Gastroesophageal sphincter (tissue), 4 donors: ENCODE results near the gene TSPAN4. TPM values are rescaled to one million over a fixed set of nuclear protein-coding genes. Genes with fewer than 3 reads are reported as not detected.
A peak's percentile ranks its signal among the peaks of the same experiment; 100 is the strongest.

ENCODE experiments used
- ATAC-seq: fragments of 150-250 bp; one replicate; pipeline ENCODE4 v1.9.1; 2016; ENCODE audit warnings: mild to moderate bottlenecking, moderate library complexity
- H3K27ac ChIP-seq, 4 donors: fragments of 200-600 bp; sonication (generic) in 3 of 4; 1 replicate in 3 of 4; 2 replicates in 1 of 4; pipeline ENCODE4 v1.5.1; 2016 to 2019
- H3K27me3 ChIP-seq: fragments of 200-600 bp; sonication (generic); one replicate; pipeline ENCODE4 v1.5.1; 2019
- H3K36me3 ChIP-seq, 2 donors: fragments of 200-600 bp; sonication (generic); one replicate each; pipeline ENCODE4 v1.5.1; 2019; ENCODE audit warnings: control low read depth in 1 of 2
- H3K4me1 ChIP-seq, 3 donors: fragments of 200-600 bp; sonication (generic); 1 replicate in 2 of 3; 2 replicates in 1 of 3; pipeline ENCODE4 v1.5.1; 2016 to 2019; ENCODE audit warnings: control low read depth in 2 of 3
- H3K4me3 ChIP-seq, 2 donors: fragments of 200-600 bp; sonication (generic); one replicate each; pipeline ENCODE4 v1.5.1; 2019; ENCODE audit warnings: mild to moderate bottlenecking in 1 of 2, moderate library complexity in 1 of 2
- H3K9me3 ChIP-seq, 3 donors: fragments of 200-600 bp; sonication (generic); one replicate each; pipeline ENCODE4 v1.5.1; 2017 to 2019; ENCODE audit warnings: control low read depth in 2 of 3
- CTCF ChIP-seq, 4 experiments: fragments of 200-600 bp in 2 of 4; fragments of 450-650 bp in 2 of 4; sonication (generic) in 1 of 4; IDR thresholded peaks; one replicate each; pipeline ENCODE4 v1.5.1; 2017 to 2019; ENCODE audit warnings: antibody characterized with exemption in 4 of 4, mild to moderate bottlenecking in 2 of 4, moderate library complexity in 2 of 4
- POLR2AphosphoS5 ChIP-seq: sonication (generic); formaldehyde crosslinking; IDR thresholded peaks from one replicate; pipeline ENCODE4 v1.6.1; 2017; ENCODE audit warnings: antibody characterized with exemption
- WGBS, 2 donors: methylation state at CpG; one replicate each; pipeline ENCODE4 v1.1.5; 2018; ENCODE audit warnings: low coverage in 1 of 2; 5-methylcytosine and 5-hydroxymethylcytosine counted together
- small RNA-seq, 4 donors: library from RNA; depleted of rRNA; stranded (forward); fragments of <200 nt; gene quantifications; one replicate each; pipeline ENCODE3, GENCODE V24; 2016
- total RNA-seq, 4 donors: library from RNA; depleted of rRNA; stranded (reverse); fragments of >200 nt; gene quantifications; one replicate each; pipeline ENCODE4 v1.1.0, GENCODE V29; 2016

Gene TSPAN4
- total RNA-seq, 4 donors from 2014 or later, result 66.5 to 115 (median 112) TPM

GRCh38 chr11:914747-915501 is 72.3 kb downstream of the TSPAN4 start:
- H3K27ac ChIP-seq, result peak overlapping the region in 3 of 4 donors; percentile 2 to 71 (median 23)
- TF ChIP-seq CTCF (IDR thresholded peaks at IDR 0.05) (no peak), POLR2AphosphoS5 (peak; percentile 20)
- peaks cover 0 to 24% (median 8%) of the 10 kb centered on the region in 3 donors for H3K4me1 ChIP-seq
- WGBS, 2 donors, result 66% methylated on average over 3 of the region's 21 CpGs; no CpG with 5 or more reads in 1 of the 2 donors
- peak overlapping the region in 1 of 2 donors; percentile 17 for H3K4me3 ChIP-seq
- H3K9me3 ChIP-seq, result no peaks in the 10 kb centered on the region
- ATAC-seq, result peak; percentile 62
- no peaks in the 10 kb centered on the region for H3K36me3 ChIP-seq
- no peaks in the 10 kb centered on the region for H3K27me3 ChIP-seq

Small RNA genes lying within 50 kb of the gene (small RNA-seq; reads per million reads assigned to genes)
- 0 reads per million in 4 donors for gene SNORA52

Other genes with a start within 250 kb of the TSPAN4 start
- gene IRF7, start 226.9 kb upstream of the TSPAN4 start, total RNA-seq, result 10 to 100 TPM in 3 of 4 donors, 1 to 10 TPM in 1; 5.4 to 25.4 (median 13.9) TPM
- gene CDHR5, start 217.9 kb upstream of the TSPAN4 start, total RNA-seq, result not detected
- not detected for gene SCT, start 215.7 kb upstream of the TSPAN4 start, total RNA-seq
- gene DRD4, start 205.6 kb upstream of the TSPAN4 start, total RNA-seq, result under 1 TPM in 1 of 4 donors, not detected in 3; 0.27 TPM
- gene DEAF1, start 147.6 kb upstream of the TSPAN4 start, total RNA-seq, result 10 to 100 TPM; 19.9 to 45.0 (median 35.0) TPM
- 10 to 100 TPM; 35.6 to 65.8 (median 48.6) TPM for gene TMEM80, start 147.0 kb upstream of the TSPAN4 start, total RNA-seq
- 10 to 100 TPM in 3 of 4 donors, 1 to 10 TPM in 1; 9.7 to 33.9 (median 24.0) TPM for gene EPS8L2, start 136.6 kb upstream of the TSPAN4 start, total RNA-seq
- 100 to 1,000 TPM; 161 to 201 (median 185) TPM for gene TALDO1, start 95.4 kb upstream of the TSPAN4 start, total RNA-seq
- 10 to 100 TPM; 28.9 to 33.8 (median 31.2) TPM for gene GATD1, start 65.4 kb upstream of the TSPAN4 start, total RNA-seq
- gene CEND1, start 52.8 kb upstream of the TSPAN4 start, total RNA-seq, result 1 to 10 TPM in 1 of 4 donors, under 1 TPM in 3; 0.17 to 2.9 (median 0.58) TPM
- gene SLC25A22, start 44.6 kb upstream of the TSPAN4 start, total RNA-seq, result 10 to 100 TPM in 1 of 4 donors, 1 to 10 TPM in 3; 5.2 to 14.5 (median 6.9) TPM
- gene PIDD1, start 37.6 kb upstream of the TSPAN4 start, total RNA-seq, result 10 to 100 TPM in 2 of 4 donors, 1 to 10 TPM in 2; 1.6 to 23.7 (median 9.0) TPM
- 100 to 1,000 TPM; 165 to 880 (median 462) TPM for gene RPLP2, start 32.9 kb upstream of the TSPAN4 start, total RNA-seq
- 10 to 100 TPM; 39.7 to 79.4 (median 58.9) TPM for gene PNPLA2, start 23.9 kb upstream of the TSPAN4 start, total RNA-seq
- gene CRACR2B, start 14.9 kb upstream of the TSPAN4 start, total RNA-seq, result 10 to 100 TPM in 1 of 4 donors, 1 to 10 TPM in 3; 4.1 to 10.3 (median 6.4) TPM
- gene CD151, start 9.9 kb upstream of the TSPAN4 start, total RNA-seq, result 100 to 1,000 TPM; 277 to 794 (median 465) TPM
- gene POLR2L, start 323 bp upstream of the TSPAN4 start, total RNA-seq, result 10 to 100 TPM; 65.5 to 86.0 (median 71.8) TPM
- gene CHID1, start 68.0 kb downstream of the TSPAN4 start, total RNA-seq, result 10 to 100 TPM; 36.0 to 55.3 (median 46.4) TPM
- gene AP2A2, start 83.0 kb downstream of the TSPAN4 start, total RNA-seq, result 10 to 100 TPM; 47.9 to 88.5 (median 61.6) TPM
- gene MUC6, start 193.9 kb downstream of the TSPAN4 start, total RNA-seq, result under 1 TPM in 1 of 4 donors, not detected in 3; 0.77 TPM
- gene MUC2, start 232.0 kb downstream of the TSPAN4 start, total RNA-seq, result under 1 TPM in 1 of 4 donors, not detected in 3; 0.08 TPM